ENCODE measurements around the gene VIL1.
A peak's percentile ranks its signal among the peaks of the same experiment; 100 is the strongest.

Gene VIL1

GRCh38 chr2:218405086-218405745 lies 13.7 kb upstream of the VIL1 start:
- DNase-seq (ENCODE audit: low read depth in 1 of 2, low spot score in 1 of 2), result no peak

- DNase-seq (ENCODE audit: low read depth in 1 of 2, low spot score in 1 of 2), result no peak
Measured at GRCh38 chr2:218405746-218406208, 13.1 kb upstream of the VIL1 start.

- DNase-seq (ENCODE audit: low read depth in 1 of 2, low spot score in 1 of 2), result peak; percentile 86 to 90
Measured at GRCh38 chr2:218406209-218406948, 12.5 kb upstream of the VIL1 start.

GRCh38 chr2:218406949-218407618 lies 11.8 kb upstream of the VIL1 start:
- peak; percentile 30 to 37 for DNase-seq (ENCODE audit: low read depth in 1 of 2, low spot score in 1 of 2)

GRCh38 chr2:218407717-218408116 lies 11.2 kb upstream of the VIL1 start:
- DNase-seq (ENCODE audit: low read depth in 1 of 2, low spot score in 1 of 2), result no peak

- DNase-seq (ENCODE audit: low read depth in 1 of 2, low spot score in 1 of 2), result no peak
Measured at GRCh38 chr2:218418321-218418716, 604 bp upstream of the VIL1 start.

- no peak for DNase-seq (ENCODE audit: low read depth in 1 of 2, low spot score in 1 of 2)
Measured at GRCh38 chr2:218419630-218420216, 800 bp downstream of the VIL1 start.

- no peak for DNase-seq (ENCODE audit: low read depth in 1 of 2, low spot score in 1 of 2)
Measured at GRCh38 chr2:218421027-218421426, 2.1 kb downstream of the VIL1 start.

GRCh38 chr2:218422403-218423086 lies 3.6 kb downstream of the VIL1 start:
- no peak for DNase-seq (ENCODE audit: low read depth in 1 of 2, low spot score in 1 of 2)

GRCh38 chr2:218423584-218423983 lies 4.7 kb downstream of the VIL1 start:
- no peak for DNase-seq (ENCODE audit: low read depth in 1 of 2, low spot score in 1 of 2)

GRCh38 chr2:218425531-218425930 lies 6.6 kb downstream of the VIL1 start:
- DNase-seq (ENCODE audit: low read depth in 1 of 2, low spot score in 1 of 2), result no peak

GRCh38 chr2:218427741-218428140 lies 8.8 kb downstream of the VIL1 start:
- DNase-seq (ENCODE audit: low read depth in 1 of 2, low spot score in 1 of 2), result no peak

GRCh38 chr2:218428846-218429558 lies 10.1 kb downstream of the VIL1 start:
- DNase-seq (ENCODE audit: low read depth in 1 of 2, low spot score in 1 of 2), result no peak

GRCh38 chr2:218429911-218430692 lies 11.2 kb downstream of the VIL1 start:
- no peak for DNase-seq (ENCODE audit: low read depth in 1 of 2, low spot score in 1 of 2)

GRCh38 chr2:218430721-218431120 lies 11.8 kb downstream of the VIL1 start:
- DNase-seq (ENCODE audit: low read depth in 1 of 2, low spot score in 1 of 2), result no peak

GRCh38 chr2:218431878-218432277 lies 13.0 kb downstream of the VIL1 start:
- no peak for DNase-seq (ENCODE audit: low read depth in 1 of 2, low spot score in 1 of 2)

GRCh38 chr2:218432676-218433365 lies 13.9 kb downstream of the VIL1 start:
- DNase-seq (ENCODE audit: low read depth in 1 of 2, low spot score in 1 of 2), result no peak

- no peak for DNase-seq (ENCODE audit: low read depth in 1 of 2, low spot score in 1 of 2)
Measured at GRCh38 chr2:218434456-218434855, 15.5 kb downstream of the VIL1 start.
